Prostate gland (tissue), 2 donors: ENCODE results near the gene TMPRSS9. TPM values are rescaled to one million over a fixed set of nuclear protein-coding genes. Genes with fewer than 3 reads are reported as not detected.

Experiments
- DNase-seq: peaks from one replicate; pipeline ENCODE4 v3.0.0-alpha.2; 2019; ENCODE audit warnings: low spot score
- H3K27ac ChIP-seq, 2 donors: fragments of 200-600 bp; sonication (generic); 2 replicates each; pipeline ENCODE4 v1.5.1; 2017 to 2019
- H3K27me3 ChIP-seq: fragments of 200-600 bp; sonication (generic); replicated peaks from 2 replicates; pipeline ENCODE4 v1.5.1; 2019; ENCODE audit not compliant: insufficient read depth
- H3K36me3 ChIP-seq, 2 donors: fragments of 200-600 bp; sonication (generic); 1 replicate in 1 of 2; 2 replicates in 1 of 2; pipeline versions ENCODE4 v1.5.1 to v1.8.1; 2017 to 2019
- H3K4me1 ChIP-seq: fragments of 200-600 bp; sonication (generic); replicated peaks from 2 replicates; pipeline ENCODE4 v1.5.1; 2019
- H3K4me3 ChIP-seq, 2 donors: fragments of 200-600 bp; sonication (generic); 2 replicates each; pipeline ENCODE4 v1.5.1; 2017 to 2019
- H3K9me3 ChIP-seq: fragments of 200-600 bp; sonication (generic); 2 replicates; pipeline ENCODE4 v1.5.1; 2017
- POLR2A ChIP-seq: fragments of 450-650 bp; IDR thresholded peaks from one replicate; pipeline ENCODE4 v1.6.1; 2016; ENCODE audit warnings: antibody characterized with exemption, mild to moderate bottlenecking
- POLR2AphosphoS5 ChIP-seq: sonication (generic); formaldehyde crosslinking; IDR thresholded peaks from one replicate; pipeline ENCODE4 v1.6.1; 2017; ENCODE audit warnings: antibody characterized with exemption
- WGBS: methylation state at CpG from one replicate; pipeline ENCODE4 v1.1.5; 2018; 5-methylcytosine and 5-hydroxymethylcytosine counted together
- intact Hi-C: fragments of 100-400 bp; cut with DNase I; formaldehyde crosslinking; loops from one replicate; pipeline ENCODE4 v1.14.2; 2022
- total RNA-seq, 2 donors: library from RNA; depleted of rRNA; stranded (reverse); fragments of >200 nt; gene quantifications; one replicate each; pipeline ENCODE4 v1.1.0, GENCODE V29; 2016
- TF ChIP-seq, protein P1 (sequence below), 4 experiments: fragments of 200-600 bp in 2 of 4; fragments of 450-650 bp in 2 of 4; sonication (generic) in 2 of 4; IDR thresholded peaks; 1 replicate in 3 of 4; 2 replicates in 1 of 4; pipeline ENCODE4 v1.5.1; 2016 to 2019; ENCODE audit warnings: antibody characterized with exemption in 4 of 4, mild to moderate bottlenecking in 2 of 4, moderate library complexity in 2 of 4

TMPRSS9 gene
- total RNA-seq, 2 donors from 2014 or later = 0.14 to 2.2 TPM

DNA sequence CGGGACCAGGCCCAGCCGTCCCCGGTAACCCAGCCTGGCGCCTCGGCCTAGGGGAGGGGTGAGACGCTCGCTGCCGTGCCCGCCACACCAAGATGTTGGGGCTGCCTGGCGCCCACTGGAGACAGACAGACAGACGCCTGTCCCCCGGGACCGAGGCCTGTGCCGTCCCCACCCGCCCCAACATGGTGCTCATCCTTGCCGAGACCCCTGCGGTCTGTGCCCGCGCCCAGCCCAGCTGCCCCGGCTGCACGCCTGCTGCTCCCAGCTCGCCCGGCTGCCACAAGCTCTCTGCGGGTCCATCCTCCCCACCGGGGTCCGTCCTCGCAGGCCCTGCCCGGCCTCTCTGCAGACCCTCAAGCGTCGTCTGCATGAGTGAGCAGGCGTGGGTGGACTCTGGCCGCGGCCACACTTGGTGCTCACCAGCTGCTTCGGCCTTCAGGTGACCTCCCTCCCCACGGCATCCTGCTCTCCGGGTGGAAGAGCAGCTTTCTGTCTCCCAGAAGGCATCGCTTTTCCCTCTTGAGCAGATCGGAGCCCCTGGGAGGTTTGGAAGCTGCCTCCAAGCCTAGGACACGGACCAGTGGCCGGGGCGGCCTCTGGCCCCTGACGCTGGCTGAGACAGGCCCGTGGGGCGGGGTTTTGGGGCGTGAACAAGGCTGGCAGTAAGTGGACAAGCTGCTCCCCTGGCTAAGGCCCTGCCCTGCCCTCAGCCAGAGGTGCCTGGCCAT, 6.7 kb upstream of the TMPRSS9 start:
- intact Hi-C loops = no loop called here
- TF ChIP-seq, protein P1, sequence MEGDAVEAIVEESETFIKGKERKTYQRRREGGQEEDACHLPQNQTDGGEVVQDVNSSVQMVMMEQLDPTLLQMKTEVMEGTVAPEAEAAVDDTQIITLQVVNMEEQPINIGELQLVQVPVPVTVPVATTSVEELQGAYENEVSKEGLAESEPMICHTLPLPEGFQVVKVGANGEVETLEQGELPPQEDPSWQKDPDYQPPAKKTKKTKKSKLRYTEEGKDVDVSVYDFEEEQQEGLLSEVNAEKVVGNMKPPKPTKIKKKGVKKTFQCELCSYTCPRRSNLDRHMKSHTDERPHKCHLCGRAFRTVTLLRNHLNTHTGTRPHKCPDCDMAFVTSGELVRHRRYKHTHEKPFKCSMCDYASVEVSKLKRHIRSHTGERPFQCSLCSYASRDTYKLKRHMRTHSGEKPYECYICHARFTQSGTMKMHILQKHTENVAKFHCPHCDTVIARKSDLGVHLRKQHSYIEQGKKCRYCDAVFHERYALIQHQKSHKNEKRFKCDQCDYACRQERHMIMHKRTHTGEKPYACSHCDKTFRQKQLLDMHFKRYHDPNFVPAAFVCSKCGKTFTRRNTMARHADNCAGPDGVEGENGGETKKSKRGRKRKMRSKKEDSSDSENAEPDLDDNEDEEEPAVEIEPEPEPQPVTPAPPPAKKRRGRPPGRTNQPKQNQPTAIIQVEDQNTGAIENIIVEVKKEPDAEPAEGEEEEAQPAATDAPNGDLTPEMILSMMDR (IDR thresholded peaks at IDR 0.05) = no peak
- no peak for TF ChIP-seq POLR2AphosphoS5
- no peak for TF ChIP-seq POLR2A
- no peak overlapping the region for H3K4me3 ChIP-seq
- 89% methylated on average over 45 of the region's 45 CpGs for WGBS
- H3K27ac ChIP-seq = no peak overlapping the region
- DNase-seq = no peak
- H3K9me3 ChIP-seq = no peaks in the 10 kb centered on the region
- H3K27me3 ChIP-seq = no peaks in the 10 kb centered on the region
- no peaks in the 10 kb centered on the region for H3K36me3 ChIP-seq
- no peaks in the 10 kb centered on the region for H3K4me1 ChIP-seq

DNA sequence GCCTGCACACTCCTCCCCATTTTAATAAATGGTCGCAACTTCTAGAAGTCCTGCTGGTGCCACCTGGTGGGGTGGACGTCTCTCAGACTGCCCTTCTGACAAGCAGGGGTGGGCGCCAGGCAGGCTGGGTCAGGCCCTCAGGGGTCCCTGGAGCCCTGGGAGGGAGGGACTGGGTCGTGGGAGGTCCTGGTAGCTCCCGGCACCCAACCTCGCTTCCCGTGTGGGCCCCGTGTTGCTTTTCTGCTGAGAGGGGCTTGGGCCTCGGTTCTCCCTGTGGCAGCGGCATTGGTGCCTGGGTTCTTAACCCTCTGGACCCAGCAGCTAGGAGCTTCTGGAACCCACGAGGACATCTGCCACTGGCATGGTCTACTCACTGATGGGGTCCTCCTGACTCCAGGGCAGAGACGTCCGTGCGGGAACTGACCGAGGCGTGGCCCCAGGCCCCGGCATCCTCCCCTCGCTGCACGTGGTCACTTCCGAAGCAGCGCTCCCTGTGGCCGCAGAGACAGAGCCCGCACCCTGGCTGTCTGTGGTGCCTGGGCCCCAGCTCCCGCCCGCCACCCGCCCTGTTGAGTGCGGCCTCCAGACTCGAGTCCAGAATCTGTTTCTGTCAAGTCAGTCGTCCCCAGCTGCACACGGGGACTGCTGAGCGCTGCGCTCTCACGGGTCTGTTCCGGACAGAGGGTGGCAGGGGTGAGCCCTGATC, 6.0 kb upstream of the TMPRSS9 start:
- H3K27me3 ChIP-seq = no peaks in the 10 kb centered on the region
- H3K36me3 ChIP-seq = no peaks in the 10 kb centered on the region
- TF ChIP-seq, protein P1 (IDR thresholded peaks at IDR 0.05) = no peak
- no peak for TF ChIP-seq POLR2A
- TF ChIP-seq POLR2AphosphoS5 = no peak
- WGBS = 86% methylated on average over 32 of the region's 34 CpGs
- H3K4me1 ChIP-seq = no peaks in the 10 kb centered on the region
- H3K9me3 ChIP-seq = no peaks in the 10 kb centered on the region
- H3K27ac ChIP-seq = no peak overlapping the region
- intact Hi-C loops = no loop called here
- no peak for DNase-seq
- no peak overlapping the region for H3K4me3 ChIP-seq

DNA sequence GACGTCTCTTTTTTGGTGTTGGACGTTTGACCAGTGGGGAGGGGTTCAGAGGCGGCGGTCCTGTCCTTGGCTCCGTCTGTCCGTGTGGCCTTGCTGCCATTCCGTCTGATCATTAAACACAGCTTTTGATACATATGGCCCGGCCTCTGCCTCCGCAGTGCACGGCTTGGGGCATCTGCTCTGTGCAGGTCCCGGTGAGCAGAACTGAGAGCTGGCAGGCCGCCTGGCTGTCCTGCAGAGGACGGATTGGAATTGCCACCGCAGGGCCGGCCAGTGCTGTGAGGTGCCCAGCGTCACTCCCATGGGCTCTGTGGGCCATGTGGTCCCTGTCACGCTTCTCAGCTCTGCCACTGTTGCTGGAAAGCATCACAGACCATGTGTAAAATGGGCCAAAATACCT, 5.4 kb upstream of the TMPRSS9 start:
- DNase-seq = no peak
- H3K4me1 ChIP-seq = no peaks in the 10 kb centered on the region
- H3K9me3 ChIP-seq = no peaks in the 10 kb centered on the region
- H3K36me3 ChIP-seq = no peaks in the 10 kb centered on the region
- WGBS = 94% methylated on average over 17 of the region's 17 CpGs
- TF ChIP-seq POLR2AphosphoS5 = no peak
- TF ChIP-seq, protein P1 (IDR thresholded peaks at IDR 0.05) = no peak
- no peak for TF ChIP-seq POLR2A
- H3K27ac ChIP-seq = no peak overlapping the region
- no peak overlapping the region for H3K4me3 ChIP-seq
- intact Hi-C loops = no loop called here
- peaks cover 1% of the 10 kb centered on the region for H3K27me3 ChIP-seq

DNA sequence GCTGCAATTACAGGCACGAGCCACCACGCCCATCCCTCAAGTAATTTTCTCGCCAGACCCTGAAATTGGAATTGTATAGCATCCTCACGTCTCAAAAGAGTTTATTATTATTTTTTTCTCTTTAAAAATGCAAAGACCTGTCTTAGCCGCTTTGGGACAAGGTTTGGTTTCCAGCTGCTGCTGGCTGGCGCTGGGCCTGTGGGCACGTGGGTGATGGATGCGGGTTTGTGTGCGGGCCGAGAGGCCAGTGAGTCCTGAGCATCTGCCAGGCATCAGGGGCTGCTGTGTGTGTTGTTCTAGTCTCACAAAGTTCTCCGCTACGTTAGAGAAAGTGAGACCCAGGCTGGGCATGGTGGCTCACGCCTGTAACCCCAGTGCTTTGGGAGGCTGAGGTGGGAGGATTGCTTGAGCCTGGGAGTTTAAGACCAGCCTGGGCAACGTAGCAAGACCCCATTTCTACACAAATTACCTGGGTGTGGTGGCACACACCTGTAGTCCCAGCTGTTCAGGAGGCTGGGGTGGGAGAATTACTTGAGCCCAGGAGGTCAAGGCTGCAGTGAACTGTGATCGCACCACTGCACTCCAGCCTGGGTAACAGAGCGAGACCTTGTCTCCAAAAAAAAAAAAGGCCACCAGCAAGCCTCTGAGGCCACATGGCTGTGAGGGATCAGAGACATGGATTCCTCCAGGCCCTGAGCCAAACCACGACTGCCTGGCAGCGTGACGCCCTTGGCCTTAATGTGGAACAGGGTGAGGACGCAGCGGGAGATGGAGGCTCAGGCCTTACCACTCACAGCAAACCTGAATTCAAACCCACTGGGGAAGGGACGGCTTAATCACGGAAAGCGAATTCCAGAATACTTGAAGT, 4.7 kb upstream of the TMPRSS9 start:
- no peak for TF ChIP-seq POLR2AphosphoS5
- TF ChIP-seq, protein P1 (IDR thresholded peaks at IDR 0.05) = no peak
- TF ChIP-seq POLR2A = no peak
- Histone ChIP-seq H3K9me3 (no peaks in the 10 kb centered on the region), H3K27ac (no peak overlapping the region), H3K4me1 (no peaks in the 10 kb centered on the region), H3K27me3 (peaks cover 3% of the 10 kb centered on the region), H3K36me3 (no peaks in the 10 kb centered on the region), H3K4me3 (no peak overlapping the region)
- 89% methylated on average over 24 of the region's 24 CpGs for WGBS
- no peak for DNase-seq
- intact Hi-C loops = no loop called here
